Measurements from ENCODE around the gene IDS.
"Not testable (repeated sequence)": the region's sequence is repeated elsewhere in the genome, so short reads cannot be mapped to it uniquely, and the experiment has no call there.

IDS gene

DNA sequence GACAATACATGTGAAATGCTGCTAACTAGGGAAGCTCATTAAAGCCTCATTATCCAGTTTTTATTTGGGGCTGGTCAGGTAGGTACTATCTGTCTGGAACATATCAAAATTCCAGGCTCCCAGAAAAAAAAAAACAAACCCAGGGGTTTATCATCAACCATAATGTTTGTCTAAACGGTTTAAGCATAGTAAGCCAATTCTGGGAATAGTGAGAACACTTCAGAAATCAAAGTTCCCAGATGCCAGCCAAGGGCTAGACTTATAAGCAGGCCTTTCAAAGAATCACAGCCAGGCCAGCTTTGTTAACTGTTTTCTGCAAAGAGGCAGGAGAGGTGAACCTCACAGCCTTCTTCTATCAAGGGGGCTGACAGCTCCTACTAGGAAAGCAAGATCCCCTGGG lies 8.1 kb downstream of the IDS start:
- DNase-seq = no peak

GRCh38 chrX:149495573-149496071 lies 9.5 kb downstream of the IDS start:
- DNase-seq = no peak

DNA sequence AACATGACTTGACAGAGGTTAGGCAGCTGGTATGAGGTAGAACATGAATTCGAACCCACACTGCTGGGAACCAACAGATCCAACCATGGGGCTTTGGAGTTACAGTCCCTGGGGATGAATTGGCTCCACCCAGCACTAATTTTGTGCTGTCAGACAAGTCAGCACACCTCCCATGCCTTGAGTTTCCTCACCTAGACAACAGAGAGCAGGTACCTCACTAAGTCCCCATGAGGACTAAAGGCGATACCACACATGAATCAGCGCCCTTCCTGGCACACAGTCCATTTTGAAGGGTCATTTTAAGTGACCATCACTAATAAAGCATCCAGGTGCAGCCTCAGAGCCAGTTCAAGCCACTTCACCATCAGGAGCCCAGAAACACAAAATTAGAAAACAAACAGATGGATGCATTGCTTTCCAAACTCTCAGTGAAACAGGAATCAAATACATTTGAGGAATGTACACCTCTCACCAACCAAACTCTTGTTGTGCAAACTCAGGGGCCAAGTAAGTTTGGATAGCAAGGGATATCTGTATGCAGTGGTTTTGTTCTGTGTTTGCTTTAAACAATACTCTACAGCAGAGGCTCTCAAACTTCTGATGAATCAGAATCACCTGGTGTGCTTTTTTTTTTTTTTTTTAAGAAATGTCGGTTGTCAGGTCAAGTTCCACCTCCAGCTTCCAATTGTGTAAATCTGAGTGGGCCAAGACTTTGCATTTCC lies 10.1 kb downstream of the IDS start:
- no peak for DNase-seq

DNA sequence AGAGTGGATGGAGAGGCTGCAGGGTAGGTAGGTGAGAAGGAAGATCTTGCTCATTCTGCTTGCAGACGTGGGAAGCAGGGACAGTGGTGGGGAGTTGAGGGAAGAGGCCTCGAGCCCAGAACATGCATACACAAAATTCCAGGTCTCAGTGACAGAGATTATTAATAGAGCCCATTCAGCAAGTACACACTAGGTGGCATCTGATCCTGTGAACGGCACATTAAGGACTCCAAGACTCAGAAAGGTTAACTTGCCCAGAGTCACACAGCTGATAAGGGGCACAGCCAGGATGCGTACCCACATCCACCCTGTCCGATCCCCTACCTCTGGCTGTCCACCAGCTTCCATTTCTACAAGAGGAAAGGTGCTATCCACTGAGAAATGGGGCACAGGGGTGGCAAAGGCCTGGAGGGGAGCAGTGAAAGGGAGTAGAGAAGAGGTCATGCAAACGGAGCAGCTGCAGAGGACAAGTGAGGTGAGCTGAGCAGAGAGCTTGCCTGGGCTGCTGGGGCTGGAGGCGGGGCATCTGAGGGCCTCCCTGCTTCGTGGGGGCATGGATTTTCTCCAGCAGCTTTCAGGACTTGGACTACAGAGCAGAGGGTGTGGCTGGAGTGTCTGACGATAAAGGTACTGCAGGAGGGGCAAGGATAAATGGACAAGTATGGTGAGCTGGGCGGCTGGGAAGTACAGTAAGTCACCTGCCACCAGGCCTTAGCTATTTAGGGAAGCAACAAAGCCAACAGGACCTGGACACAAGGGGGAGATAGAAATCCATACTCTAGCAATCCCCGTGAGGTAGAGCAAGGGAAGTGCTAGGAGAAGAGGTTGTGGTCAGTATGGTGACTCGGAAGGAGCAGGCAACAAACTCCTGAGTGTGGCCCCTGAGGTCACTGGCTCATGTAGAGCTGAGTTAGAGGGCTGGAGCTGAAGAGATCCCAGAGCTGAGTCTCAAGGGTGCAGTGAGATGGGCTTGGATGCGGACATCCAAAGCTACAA lies 11.2 kb downstream of the IDS start:
- DNase-seq = no peak

GRCh38 chrX:149491812-149492211 lies 13.3 kb downstream of the IDS start:
- no peak for DNase-seq

- no peak for DNase-seq
Measured at GRCh38 chrX:149490100-149490499, 15.0 kb downstream of the IDS start.

DNA sequence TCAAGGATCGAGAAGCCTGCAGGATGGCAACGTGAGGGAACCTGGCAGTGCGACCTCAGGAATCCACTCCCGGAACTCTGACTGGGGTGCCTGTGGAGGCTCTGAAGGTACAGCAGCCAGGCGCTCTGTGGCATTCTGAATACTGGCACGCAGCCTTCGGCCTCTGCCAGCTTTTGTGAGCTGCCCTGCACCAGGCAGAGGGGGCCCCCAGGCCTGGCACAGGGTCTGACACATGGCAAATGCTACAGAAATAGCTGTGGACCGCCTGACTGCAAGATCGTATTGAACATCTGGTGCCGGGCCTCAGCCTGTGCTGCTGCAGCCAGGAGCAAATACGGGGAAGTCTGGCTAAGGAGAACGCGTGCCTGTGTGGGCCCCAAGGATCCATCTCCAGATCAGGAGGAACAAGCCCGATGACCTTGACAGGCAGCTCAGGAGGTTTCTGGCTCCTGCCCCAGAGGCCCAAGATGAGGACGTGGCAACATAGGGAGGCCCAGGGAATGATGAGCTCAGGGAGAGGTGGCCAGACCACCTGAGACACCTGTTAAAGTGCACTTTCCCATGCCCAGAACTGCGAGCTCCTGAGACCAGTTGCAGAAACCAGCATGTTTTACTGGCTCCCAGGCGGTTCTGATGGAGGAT lies 16.6 kb downstream of the IDS start:
- not testable (repeated sequence) for DNase-seq

DNA sequence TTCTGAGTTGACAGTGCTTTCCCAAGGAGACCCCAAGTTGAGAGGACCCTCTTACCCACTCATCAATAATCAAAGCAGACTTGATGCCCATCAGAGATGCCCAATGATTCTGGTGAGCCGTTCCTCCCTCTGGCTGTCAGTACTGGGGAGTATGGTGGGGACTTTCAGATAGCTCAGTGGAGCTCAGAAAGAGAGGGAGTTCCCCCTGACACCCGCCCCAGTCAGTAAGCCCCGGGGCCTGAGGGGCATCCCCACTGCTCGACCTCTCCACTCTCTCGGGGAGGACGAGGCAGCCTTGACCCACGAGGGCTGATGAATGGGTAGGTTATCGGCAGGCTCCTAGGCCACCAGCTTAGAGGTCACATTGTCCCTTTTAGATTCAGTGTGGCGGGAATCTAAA lies 17.1 kb downstream of the IDS start:
- DNase-seq = not testable (repeated sequence)

GRCh38 chrX:149487292-149487691 lies 17.8 kb downstream of the IDS start:
- peak; percentile 13 for DNase-seq

DNA sequence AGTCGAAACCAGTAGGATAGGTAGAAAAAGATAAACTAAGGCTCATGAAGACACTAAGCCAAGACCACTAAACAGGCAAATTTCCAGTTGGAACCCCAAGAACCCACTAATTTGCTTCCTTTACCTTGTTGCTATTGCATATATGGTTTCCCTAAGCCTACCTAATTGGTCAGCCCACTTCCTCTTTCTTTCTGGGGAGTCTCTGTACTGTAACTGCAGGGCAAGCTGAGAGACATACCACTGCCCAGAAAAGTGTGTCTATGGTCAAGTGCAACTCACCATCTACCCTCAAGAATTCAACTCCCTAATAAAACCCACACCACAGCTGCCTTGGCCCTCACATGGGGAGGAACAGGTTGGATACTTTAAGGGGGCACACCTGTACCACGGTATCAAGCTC lies 28.6 kb downstream of the IDS start:
- no peak for DNase-seq

GRCh38 chrX:149473966-149474365 lies 31.1 kb downstream of the IDS start:
- DNase-seq = no peak

DNA sequence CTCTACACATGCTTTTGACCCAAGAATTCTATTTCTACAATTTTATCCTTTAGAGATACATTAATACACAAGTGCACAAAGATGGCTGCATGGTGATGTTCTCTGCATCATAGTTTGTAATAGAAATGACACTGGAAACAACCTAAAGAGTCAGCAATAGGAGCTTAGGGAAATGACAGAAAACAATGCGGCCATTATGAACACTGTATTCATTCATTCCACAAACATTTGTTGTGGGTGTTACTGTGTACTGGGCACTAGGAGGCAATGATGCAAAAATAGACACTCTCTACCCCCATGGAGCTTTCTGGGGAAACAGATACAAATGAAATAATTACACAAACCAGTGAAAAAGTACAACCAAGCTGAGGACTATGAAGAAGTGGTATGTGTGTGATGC lies 32.0 kb downstream of the IDS start:
- DNase-seq = no peak

DNA sequence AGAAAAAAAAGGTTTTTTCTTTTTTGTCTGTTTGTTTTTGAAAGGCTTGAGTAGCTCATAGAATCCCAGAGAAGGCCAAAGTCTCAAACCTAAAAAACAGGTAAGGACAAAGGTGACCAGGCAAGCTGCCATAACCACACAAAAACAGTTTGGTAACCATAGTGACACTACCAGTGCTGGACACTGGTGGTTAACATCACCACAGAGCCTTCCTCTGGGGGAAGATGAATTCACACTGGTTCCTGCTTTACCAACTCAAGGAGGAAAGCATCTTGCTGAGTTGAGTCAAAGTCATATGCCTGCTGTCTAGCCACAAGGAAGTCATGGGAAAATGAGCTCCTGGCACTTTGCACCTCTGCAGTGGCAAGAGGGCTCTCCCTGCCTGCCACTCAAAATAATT lies 32.5 kb downstream of the IDS start:
- no peak for DNase-seq

- no peak for DNase-seq
Measured at GRCh38 chrX:149471397-149471796, 33.7 kb downstream of the IDS start.

DNA sequence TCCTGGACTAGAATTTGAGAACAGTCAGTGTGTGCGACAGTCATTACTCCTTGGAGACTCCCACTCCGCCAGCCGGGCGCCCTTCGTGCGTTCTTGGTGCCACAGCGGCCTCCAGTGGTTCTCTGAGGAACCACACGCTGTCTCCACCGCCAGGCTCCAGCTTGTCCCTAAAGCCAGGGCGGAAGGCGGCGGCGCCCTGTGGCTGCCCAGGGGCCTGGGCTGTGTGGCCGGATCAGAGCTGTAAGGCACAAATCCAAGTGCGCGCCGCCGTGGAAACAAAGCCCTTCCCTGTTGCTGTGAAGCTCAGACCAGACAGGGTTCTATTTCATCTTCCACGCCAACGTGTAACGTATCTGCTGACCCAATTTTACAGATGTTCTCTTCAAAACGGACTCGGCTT lies 34.2 kb downstream of the IDS start:
- DNase-seq = peak; percentile 62

GRCh38 chrX:149469406-149469805 lies 35.7 kb downstream of the IDS start:
- no peak for DNase-seq

DNA sequence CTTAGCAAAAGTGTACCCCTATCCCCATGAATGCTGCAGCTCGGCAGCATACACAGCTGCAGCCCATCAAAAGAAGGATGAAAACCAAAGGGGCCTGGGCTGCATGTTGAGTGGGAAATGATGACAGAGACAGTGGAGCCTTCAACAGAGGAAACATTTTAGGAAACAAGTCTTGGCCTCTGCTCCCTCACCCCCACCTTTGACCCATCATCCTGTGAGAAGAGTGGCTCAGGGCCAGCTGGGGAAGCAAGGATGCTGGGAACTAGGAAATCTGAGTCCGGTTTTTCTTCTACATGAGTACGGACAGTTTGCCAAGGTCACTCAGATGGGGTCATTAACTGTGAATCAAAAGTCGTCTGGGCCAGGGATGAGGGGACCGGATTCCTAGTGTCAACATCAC lies 37.2 kb downstream of the IDS start:
- DNase-seq = no peak

- no peak for DNase-seq
Measured at GRCh38 chrX:149467461-149467860, 37.6 kb downstream of the IDS start.

GRCh38 chrX:149462849-149463248 lies 42.3 kb downstream of the IDS start:
- no peak for DNase-seq

DNA sequence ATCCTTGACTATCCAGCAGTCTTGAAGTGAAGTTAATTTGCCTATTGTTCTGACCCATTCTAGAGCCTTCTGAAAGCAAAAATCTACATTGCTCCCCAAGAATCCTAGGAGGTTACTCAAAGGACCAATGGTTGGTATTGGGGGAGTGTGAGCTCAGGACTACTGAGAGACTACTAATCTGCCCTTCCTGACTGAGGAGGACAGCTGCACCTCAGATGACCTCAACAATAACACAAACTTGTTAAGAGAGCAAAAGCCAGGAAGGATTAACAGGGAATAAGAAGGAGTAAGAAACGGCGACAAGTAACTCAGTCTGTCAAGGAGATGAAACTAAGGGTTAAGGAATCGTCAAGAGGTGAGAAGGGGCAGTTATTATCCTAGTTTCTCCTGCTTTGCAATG lies 43.4 kb downstream of the IDS start:
- no peak for DNase-seq

GRCh38 chrX:149458586-149458985 lies 46.5 kb downstream of the IDS start:
- no peak for DNase-seq

DNA sequence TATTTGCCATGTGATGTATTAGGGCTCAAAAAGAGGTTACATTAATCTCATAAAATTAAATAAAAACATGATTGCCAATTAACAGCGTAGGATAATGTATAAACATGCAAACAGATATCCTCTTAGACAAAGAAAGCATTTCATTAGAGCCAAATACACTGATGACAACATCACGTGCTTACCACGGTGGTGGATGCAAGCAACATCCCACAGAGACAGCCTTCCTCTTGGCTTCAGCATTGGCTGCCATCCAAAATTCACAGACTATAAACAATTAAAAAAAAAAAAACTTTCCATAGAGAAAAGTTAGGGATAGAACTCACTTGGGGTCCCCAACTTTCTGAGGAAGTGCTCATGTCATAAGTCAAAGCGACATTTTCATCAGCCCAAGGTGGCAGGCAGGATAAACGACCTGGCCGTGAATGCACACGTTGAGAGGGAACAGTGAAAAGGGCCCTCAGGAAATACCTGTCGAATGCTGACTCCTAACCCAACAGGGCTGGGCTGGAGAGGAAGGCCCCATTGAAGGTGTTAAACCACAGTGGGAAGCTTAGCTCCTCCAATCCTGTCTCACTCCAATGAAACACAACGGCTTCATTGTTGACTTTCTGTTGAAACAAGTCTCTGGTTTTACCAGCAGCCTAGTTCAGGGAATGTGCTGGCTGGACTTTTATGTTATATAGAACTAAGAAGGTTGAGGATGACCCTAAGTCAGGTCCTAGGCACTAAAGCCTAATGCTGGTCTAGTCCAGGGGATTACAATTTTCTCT lies 48.4 kb downstream of the IDS start:
- no peak for DNase-seq

- no peak for DNase-seq
Measured at GRCh38 chrX:149455934-149456333, 49.2 kb downstream of the IDS start.
